Fibroblast of upper back skin (primary cell): ENCODE results near the gene ATP6V1B1.

Experiments
- DNase-seq: peaks from one replicate; pipeline ENCODE4 v3.0.0-alpha.2; 2013

Gene ATP6V1B1

GRCh38 chr2:70978341-70979179 lies 42.9 kb downstream of the ATP6V1B1 start, which contains the start of gene ANKRD53:
ANKRD53 (plus strand) TSS chr2:70978630; CDS start chr2:70978646, 16 bp downstream.
- no peak for DNase-seq

GRCh38 chr2:70979180-70979488 lies 43.4 kb downstream of the ATP6V1B1 start:
- no peak for DNase-seq

- DNase-seq = no peak
These were observed 43.9 kb downstream of the ATP6V1B1 start for GRCh38 chr2:70979626-70980025.

- no peak for DNase-seq
These were observed 45.7 kb downstream of the ATP6V1B1 start for GRCh38 chr2:70981421-70981820.

DNA sequence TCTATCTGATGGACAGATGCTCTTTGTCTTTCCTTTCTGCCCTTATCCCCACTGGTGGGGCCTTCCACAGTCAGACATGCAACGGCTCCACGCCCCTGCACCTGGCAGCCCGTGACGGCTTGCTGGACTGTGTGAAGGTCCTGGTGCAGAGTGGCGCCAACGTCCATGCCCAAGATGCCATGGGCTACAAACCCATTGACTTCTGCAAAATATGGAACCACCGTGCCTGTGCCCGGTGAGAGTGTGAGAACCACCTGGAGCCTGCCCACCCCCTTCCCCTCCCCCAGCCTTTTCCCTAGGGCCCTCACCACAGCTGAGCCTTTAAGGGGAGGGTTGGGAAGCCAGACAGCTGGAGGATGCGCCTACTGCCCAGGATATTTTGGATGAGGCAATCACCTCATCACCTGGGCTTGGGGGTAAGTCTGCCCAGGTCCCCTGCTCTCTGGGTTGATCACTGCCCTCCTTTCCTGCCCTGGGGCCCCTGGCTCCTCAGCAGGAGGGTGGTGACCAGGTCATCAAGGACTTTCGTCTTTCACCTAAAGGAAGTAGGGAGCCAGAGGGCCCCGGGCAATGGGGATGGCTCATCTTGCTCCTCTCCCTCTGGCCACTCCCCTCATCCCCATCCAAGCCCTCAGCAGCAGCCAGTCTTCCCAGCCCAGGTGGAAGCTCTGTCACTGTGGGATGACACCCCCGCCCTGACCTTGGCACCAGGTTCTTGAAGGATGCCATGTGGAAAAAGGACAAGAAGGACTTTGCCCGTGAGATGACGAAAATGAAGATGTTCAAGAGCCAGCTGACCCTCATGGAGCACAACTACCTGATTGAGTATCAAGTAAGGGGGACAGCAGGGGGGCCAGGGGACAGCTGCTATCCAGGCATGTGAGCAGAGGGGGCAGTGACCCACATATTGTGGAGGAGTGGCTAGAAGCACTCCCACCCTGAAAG lies 46.4 kb downstream of the ATP6V1B1 start:
- DNase-seq = no peak

DNA sequence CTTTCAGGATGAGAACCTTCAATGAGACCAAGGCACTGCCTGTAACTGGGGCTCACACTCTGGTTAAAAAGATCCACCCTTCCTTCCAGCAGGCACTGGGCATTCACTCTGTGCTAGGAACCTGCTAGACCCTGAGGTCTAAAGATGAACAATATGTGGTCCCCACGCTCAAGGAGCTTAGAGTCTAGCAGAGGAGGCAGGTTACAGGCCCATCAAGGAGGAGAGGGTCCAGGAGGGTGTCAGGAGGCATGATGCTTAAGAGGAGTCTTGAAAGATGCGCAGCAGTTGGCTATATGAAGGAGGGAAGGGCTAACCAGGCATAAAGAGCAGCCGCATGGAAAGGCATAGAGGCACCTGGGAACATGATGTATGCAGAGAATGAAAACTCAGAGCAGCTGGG lies 47.3 kb downstream of the ATP6V1B1 start:
- no peak for DNase-seq

DNA sequence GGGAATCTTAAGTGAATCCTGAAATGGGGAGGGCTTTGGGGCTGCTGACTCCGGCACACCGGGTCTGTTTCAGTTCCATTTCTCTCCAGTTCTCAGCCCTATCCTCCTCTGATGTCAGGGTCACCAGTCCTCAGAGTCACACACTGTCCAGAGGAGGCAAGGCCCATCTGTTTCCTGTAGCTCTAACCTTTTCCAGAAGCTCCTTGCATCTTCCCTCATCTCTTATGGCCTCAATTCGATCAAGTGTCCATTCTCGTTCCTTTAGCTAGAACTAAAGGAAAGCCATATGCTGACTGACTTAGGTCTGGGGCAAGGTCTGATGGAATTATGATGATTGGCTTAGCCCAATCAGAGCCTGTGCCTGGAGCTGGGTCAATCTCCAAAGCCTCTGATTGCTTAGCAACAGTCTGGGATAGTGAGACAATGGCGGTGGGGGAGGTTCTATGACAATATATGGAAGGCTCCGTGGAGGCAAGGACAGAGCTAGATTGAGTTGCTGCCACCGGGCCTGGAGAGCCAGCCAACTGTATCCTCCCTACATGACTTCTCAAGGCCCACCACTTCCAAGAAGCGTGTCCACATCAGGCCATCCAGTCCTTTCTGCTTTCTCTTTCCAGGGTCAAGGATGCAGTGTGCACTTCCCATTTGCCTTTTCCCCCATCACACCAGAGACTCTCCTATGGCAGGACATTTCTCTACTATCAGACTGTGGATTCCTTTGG lies 48.0 kb downstream of the ATP6V1B1 start:
- no peak for DNase-seq

- no peak for DNase-seq
These were observed 48.5 kb downstream of the ATP6V1B1 start for GRCh38 chr2:70984228-70984575.

DNA sequence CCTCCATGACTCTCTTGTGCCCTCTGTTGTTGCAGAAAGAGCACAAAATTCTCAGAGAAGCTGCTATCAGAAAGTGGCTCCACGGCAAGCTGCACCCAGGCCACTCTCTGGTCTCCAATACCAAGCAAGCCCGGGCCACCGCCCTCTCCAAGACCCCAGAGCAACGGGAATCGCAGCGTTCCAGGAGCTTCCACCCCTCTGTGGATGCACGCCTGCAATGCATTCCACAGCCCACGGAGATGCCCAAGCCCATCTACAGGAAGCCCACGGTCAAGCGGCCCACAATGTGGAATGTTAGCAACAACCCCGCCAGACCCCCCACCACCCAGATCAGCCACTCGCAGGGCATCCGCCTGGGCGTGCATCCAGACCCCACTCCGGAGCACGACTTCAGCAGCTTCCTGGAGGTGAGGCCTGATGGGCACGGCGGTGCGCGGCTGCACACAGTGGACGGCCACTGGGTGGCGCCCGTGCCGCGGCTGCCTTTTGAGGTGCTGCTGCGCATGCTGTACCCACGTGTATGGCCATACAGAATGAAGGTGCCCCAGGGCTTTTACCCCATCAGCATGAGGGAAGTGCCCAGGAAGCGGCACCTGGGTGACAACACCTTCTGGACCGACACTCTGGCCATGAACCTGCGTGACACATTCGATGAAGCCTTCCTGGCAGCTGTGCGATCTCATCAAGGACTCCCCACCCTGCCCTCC lies 49.0 kb downstream of the ATP6V1B1 start:
- peak; percentile 20 for DNase-seq

DNA sequence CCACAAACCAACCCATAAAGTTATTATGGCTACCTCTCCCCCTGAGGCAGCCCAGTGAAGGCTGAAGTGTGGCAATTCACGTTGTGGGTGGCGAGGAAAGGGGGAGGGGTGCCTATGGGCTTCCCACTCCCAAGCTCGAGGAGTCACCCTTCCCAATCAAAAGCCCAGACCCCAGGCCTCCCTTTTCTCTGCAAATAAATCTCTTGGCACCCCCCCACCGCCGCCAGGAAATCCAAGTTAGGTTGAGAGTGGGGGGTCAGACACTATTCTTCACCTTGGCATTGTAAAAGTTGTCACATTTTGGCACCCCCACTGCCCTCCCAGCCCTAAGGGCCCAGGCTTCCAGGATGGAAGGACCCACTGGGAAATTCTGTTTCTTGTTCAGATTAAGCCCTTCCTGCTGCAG lies 49.6 kb downstream of the ATP6V1B1 start:
- no peak for DNase-seq

DNA sequence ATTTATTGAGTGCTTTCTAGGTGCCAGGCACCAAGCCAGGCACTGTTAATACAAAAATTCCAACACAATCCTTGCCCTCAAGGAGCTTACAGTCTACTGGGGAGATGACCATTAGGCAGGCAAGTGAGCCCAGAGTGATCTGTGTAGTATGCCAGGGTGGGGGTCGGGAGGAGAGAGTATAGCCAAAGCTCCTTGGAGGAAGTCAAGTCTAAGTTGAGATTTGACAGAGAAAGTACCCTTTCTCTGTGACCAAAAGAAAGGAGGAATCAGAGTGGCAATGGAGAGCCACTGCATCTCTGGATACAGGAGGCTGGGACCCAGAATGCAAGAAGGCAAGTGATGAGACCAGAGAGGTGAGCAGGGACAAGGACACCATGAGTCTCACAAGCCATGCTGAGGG lies 50.3 kb downstream of the ATP6V1B1 start:
- DNase-seq = no peak

- DNase-seq = no peak
These were observed 50.9 kb downstream of the ATP6V1B1 start for GRCh38 chr2:70986499-70987189.

DNA sequence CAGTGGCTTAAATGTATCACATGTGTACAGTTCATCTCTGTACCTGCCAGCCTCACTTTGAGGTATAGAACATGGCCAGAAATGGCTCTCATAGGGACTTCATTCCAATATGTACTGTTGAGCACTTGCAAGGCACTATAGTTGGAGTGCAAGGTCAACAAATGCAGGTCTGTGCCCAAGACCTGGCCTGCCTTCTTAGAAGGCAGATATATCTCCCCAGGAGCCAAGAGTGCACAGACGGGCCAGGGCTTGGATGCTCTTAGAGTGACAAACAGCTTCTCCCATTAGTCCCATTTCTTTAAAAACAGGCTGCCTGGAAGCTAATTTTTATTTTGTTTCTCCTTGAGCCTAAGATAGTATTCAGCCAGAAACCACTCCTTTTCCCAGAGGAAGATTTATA lies 51.7 kb downstream of the ATP6V1B1 start:
- DNase-seq = no peak

GRCh38 chr2:70988151-70988550 lies 52.5 kb downstream of the ATP6V1B1 start:
- DNase-seq = no peak

- no peak for DNase-seq
These were observed 53.3 kb downstream of the ATP6V1B1 start for GRCh38 chr2:70988726-70989648.

DNA sequence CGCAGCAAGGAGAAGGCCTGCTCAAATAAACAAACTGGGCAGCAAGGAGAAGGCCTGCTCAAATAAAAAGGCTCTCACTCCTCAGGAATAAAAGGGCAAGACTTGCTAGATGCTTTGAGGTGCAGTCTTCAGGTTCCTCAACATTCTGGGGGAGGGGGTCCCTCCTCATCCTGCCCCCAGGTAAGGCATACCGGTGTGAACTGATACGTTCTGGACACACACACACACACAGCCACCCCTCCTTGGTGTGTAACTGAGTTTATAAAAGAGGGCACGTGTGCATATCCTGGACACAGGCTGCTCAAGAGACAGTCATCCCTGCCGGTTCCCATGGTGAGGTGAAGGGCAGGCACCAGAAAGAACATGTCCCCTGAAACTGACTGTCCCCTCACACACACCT lies 54.5 kb downstream of the ATP6V1B1 start:
- no peak for DNase-seq

- DNase-seq = no peak
These were observed 55.4 kb downstream of the ATP6V1B1 start for GRCh38 chr2:70991142-70991541.

DNA sequence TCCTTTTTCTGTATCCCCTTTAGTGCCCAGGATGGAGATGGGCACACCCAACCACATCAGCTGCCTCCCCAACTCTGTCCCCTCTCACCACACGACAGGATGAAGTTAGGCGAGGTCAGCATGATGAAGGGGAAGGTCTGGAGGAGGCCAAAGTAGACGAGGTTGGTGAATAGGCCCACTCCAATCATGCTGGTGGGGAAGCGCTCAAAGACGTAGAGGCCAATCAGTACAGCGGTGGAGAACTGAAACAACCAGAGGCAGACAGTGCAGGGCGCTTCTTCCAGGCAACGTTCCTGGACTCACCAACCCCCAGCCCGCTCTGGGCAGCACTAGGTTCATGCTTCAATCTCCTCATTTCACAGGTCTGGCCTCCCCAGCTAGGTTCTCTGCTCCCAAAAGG lies 56.0 kb downstream of the ATP6V1B1 start:
- DNase-seq = no peak

DNA sequence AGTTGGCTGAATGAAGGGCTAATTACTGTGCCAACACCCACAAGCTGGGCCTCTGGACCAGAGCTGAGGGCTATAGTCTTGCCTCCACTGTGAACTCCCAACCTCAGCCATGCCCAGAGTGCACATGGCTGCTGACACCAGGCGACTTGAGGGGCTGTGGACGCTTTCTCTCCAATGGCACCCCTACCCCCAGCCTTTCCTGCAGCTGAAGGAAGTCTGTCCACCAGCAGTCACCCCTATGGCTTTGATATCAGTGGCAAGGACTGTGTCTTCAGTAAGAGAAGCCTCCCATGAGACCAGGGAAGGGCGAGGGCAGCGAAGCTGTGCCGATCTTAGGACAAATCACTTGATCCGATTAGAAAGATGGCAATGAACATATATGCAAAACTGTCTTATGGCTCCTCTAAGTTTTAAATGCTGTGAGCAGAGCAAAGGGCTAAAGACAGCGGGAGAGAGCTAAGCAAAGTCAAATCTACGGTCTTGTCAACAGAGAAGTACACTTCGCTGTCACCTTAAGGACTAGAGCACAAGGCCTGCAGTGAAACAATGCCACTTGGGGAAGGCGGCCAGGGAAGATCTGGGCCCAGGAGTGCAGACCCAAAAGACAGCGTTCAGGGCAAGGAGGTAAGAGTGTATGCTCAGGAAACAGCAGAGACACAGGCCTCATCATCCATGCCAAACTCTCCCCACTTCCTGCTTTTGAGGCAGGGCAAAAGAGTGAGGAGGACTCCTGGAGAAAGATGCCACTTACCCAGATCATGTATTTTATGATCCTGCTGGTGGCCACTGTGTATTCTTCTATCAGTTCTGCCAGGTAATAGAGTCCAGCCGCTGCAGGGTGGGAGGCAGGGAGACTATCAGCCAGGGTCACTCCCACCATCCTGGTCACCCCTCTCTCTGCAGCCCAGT lies 57.5 kb downstream of the ATP6V1B1 start:
- DNase-seq = no peak
